Measurements from ENCODE around the gene COL19A1.

The COL19A1 gene

DNA sequence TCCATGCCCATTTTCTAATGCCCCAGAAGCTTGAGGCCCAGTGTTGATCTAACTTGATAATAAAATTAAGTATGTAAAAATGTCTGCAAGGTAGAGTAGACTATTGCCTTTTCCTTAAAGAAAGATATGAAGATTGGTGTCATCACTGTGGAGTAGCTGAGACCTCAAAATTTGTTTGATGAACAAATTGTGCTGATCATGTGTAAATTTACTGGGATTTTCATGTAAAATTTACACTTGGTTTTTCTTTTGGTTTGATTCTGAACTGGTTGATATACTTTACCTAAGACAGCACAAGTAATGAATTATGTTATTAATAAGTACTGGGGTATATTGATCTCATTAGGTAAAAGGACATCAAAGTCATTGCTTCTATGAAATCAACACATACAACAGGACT is 207.3 kb downstream of the COL19A1 start:
- no peak for DNase-seq

DNA sequence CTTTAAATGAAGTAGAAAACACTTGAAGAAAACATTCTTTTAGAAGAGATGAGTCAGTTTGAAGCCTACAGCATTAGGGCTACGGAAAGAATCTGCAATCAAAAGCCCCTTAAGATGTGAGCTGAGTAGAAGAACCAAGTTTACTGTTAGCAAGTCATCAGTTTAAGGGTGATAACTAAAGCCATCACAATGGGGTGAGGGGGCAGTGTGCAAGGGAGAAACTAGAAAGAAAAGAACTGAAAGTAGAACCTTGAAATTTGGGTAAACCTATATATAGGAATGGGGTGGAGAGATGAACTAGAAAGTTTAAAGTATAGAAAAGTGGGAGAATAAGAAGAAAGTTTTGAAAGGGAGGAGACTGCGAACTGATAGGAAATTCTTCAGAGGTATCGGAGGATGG is 212.9 kb downstream of the COL19A1 start:
- DNase-seq, result no peak

DNA sequence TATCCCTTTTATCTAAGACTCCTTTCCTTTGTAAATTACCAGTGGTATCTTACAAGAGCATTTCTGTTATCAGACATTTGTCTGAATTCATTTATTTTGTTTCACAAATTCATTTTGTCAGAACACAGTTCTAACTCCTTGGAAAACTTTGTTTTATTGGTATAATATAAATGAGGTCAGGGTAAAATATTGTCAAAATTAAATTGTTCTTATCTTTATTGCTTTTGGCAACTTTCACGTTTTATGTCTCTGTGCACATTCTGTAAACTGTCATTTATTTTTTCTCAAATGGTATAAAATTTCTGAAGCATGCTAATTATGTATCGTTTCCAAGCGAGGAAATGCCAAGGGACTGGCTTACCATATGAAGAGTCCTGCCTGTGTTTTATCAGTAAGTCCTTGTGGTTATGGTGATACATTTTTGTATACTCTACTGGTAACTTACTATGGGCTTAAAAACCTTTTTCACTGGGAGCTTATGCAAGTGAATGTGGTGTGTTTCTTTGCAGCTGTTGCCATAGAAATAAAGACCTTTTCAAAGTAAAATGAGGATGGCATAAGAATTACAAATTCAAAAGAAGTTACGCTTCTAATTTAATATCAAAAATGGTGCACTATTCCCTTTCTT is 214.2 kb downstream of the COL19A1 start:
- no peak for DNase-seq

DNA sequence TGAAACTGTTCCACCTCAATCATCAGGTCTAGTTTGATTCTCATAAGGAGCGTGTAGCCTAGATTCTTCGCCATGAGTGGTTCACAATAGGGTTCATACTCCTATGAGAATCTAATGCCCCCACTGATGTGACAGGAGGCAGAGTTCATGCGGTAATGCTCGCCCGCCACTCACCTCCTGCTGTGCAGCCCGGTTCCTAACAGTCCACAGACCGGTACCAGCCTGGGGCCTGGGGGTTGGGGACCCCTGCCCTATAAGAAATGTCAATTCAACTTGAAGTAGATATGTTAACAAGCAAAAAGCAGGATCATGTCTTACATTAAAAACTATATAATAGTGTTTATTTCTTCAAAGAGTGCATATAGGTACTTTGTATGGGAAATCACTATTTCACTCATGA is 216.5 kb downstream of the COL19A1 start:
- no peak for DNase-seq

DNA sequence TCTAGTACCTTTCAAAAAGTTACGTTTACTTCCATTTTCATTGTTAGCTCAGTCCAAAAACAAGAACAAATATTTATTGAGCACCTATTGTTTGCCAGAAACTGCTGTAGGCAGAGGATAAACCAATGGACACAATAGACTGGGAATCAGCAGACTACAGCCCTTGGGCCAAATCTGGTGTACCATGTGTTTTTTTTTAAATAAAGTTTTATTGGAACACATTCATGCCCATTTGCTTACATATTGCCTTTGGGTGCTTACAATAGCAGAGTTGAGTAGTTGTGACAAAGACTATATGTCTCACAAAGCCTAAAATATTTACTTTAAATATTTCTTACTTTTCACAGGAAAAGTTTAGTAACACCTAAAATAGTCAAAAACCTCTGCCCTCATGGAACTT is 220.4 kb downstream of the COL19A1 start:
- no peak for DNase-seq

DNA sequence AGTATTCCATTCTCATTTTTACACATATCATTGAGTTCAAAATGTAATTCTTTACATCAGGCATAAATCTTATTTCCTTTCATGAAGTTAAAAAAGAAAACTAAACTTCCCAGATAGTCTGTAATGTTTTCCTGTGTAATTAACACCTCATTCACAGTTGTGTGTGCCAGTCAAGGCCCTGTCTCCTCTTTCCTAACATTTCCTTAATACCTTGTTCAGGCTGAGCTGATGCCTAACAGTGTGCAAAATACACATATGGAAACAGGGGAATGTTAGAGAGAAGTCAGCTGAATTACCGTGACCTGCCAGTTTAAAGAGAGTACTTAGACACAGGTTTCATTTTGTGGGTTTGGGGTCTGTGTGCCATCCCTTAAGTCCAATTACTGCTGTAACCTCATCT is 227.8 kb downstream of the COL19A1 start:
- DNase-seq, result peak in 1 of 2 experiments; percentile 66

DNA sequence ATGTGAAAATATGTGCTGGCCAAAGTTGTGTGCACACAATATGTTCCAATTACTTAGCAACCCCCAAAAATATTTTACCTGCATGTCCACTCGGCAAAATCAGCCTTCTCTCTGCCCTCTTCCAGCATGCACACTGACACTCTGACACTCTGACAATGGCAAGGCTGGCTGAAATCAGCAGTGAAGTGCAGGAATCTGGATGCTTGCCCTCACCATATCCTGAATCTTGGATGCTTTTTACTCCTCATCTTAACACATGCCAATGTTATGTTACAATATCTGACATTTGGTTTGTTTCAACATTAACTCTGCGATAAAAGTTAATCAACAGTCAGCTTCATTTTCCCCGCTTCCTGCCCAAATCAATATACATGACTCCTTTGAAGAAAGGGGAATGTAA is 233.4 kb downstream of the COL19A1 start:
- DNase-seq, result no peak

DNA sequence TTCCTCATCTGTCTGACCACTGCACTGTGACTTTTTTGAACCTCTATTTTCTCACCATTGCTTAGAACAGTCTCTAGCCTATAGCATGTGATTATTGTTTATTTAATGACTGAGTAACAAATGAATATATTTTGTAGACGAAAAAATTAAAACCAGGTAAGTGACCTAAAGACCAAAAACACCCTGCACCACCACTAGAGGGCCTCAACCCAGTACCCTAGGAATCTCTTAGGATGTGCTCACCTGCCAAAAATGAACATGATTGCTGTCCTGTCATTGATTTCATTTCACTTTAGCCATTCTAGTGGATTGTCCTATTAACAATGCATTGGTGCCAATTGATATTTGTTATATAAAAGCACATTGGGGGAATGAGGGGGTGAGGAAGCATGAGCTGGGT is 237.4 kb downstream of the COL19A1 start:
- DNase-seq, result no peak

DNA sequence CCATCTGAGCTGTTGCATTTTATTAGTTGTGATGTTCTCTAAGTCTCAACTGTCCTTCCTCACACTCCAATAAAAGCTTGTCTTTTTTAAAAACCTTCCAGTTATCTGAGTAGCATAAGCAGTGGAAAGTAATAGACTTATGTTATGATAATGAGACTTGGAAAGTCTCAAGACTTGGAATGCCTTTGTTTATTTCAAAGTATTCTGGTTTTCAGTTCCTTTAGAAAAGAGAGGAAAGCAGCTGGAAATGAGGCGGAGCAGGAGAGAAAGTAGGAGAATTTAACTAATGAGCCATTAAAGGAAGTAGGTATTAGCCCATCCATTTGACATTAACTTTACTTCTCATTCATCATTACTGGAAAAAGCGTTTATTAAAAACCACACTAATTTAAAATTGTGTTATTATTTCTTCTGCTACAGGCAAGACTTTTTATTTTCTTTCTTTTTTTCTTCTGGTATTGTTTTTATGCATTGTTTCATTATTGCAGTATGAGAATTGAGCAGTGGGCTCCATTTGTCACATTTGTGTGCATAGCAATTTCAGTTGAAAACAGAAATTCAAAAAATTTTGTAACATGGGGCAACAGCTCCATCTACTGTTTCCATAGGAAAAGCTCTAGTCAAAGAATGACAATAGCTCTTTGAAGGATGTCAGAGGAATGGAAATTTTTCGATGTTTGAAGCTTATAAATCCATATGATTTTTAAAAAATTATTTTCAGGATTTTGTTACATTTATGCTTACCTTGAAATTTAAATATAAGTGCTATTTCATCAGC is 241.7 kb downstream of the COL19A1 start:
- peak; percentile 9 to 70 for DNase-seq

DNA sequence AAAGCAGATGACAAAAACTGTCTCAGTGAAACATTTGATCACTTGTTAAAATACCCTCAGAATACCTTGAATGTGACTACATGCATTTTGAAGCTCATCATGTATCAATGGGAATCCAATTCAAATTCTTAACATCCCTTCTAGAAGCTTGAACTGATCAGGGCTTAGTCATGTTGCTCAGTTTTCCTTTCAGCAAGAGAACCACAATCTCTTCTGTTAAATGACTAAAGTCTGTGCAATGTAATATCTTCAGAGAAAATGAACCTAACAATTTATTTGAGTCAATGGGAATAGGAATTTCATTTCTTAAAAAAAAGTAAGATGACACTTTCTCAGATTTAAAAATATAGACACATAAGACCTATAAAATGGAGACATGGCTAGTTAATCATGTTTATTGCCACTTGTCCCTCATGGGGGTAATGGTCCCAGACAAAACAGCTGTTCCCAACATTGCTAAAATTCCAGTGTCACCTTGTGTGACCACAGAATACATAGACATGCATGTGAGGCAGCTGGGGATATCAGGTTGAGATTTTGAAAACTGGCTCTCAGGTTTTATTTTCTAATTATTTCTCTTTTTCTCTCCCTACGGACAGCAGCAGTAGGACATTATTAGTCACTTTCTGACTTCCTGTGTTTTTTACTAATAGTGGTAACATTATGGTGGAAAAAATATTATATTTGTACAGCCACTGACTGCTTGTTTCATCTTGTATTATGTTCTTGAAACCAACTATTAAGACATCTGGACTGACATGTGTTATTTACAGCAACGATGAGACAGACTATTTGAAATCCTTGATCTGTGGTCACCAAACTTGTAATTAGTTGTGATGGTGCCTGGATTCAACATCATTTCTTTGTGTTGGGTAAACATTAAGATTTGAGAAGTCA is 244.0 kb downstream of the COL19A1 start:
- peak; percentile 42 to 76 for DNase-seq

DNA sequence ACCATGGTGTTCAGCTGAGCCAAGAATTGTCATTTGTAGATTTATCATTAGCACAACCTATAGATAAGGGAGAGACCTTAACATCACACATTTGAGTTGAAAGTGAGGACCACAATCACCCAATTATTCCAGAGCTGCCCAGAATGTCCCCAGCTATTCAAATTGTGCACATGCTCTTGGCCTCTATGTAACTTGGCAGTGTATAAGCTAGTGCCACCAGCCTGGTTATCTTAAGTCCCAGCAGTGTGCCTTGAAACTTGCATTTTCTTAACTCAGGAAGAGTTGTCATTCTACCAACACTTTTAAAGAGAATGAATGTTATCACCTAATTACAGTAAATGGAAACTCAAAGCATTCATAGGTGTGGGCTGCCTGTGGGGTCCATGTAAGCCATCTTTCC is 245.4 kb downstream of the COL19A1 start:
- DNase-seq, result no peak

DNA sequence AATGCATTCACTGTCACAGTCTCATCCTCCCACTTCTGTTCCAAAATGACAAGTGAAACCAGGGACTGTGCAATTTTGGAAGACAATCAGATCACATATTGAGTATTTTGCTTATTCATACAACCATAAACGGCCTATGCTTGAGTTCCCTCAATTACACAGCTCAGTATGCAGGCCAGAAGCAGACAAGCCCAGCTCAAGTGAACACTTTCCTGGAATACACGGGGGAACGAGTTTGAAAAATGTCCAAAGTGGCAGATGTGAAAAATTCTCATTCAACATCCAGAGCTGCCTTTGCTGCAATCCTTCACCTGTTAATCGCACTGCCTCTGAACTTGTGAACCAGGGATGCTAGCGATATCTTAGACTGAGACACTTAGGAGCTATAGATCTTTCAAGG is 246.4 kb downstream of the COL19A1 start:
- DNase-seq, result peak in 1 of 2 experiments; percentile 18

DNA sequence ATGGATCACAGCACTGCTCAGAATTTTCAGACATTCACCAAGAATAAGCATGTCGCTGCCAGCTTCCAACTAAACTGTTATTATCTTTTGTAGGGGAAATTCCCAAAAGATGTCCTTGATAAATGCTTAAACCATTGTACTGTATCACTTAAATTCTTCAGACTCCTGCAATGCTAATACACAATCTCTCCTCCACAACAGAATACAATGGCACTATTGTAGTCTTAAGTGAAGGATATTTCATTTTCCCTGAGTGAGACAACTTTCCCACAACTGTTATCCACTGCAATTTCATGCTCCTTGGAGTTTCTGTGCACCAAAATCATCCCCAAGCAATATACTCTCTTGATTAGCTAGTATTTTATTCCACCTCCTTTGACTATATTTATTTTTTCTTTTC is 246.8 kb downstream of the COL19A1 start:
- DNase-seq, result no peak

DNA sequence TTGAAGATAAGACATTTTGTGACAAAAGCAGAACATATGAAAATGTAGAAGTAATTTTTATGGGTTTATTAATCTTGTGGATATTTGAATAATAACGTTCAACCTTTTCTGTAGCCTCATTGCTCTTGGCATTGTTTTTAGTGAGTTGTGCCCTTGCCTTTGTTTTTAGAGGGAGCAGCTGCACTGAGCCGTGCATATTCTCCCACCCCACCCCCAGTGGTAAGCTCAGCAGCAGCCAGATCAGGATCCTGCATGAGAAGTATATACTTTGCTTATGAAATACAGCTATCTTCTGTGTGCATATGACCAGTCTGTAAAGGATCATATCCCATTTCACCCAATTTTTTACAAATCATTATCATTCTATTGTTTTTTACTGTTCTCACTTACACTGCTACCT is 252.3 kb downstream of the COL19A1 start:
- no peak for DNase-seq

DNA sequence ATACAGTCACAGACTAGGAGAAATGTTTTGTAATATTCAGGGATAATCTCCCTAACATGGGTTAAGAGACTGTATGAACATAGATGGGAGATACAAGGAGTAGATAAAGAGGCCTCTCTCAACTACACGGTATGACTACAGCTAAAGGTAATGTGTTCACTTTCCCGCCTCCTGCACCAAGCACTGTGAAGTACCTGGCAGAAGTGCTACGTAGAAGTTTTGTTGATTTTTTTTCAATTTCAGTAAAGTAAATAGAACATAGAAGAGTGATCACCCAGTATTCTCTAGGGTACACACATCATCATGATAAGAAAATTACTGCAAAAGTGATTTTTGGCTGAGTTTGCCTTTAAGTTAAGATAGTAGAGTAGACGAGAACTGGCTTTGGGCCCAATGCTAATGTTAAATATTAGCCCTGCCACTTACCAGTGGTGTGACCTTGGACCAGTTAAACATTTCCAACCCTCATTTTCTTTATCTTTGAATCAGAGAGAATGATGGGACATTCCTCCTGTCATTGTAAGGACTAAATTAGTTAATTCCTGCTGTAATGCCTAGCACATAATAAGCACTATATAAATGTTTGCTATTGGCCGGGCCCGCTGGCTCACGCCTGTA is 253.0 kb downstream of the COL19A1 start:
- DNase-seq, result no peak

DNA sequence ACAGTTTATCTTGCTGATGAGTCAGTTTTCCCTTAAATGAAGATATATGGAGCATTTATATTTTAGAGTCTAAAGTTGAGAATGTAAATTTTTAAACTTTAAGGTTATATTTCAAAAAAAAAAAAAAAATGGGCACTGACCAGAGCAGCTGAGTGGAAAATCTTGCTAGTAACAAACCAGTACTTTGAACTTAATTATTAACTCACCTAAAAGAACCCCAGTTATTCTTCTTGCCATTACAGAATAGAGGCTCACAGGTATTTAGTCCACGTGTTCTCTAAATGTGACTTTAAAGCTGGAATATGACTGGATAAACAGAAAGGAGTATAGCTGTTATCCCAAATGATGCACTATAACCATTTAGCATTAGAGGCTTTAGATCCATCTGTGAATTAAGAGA is 258.1 kb downstream of the COL19A1 start:
- DNase-seq, result no peak

DNA sequence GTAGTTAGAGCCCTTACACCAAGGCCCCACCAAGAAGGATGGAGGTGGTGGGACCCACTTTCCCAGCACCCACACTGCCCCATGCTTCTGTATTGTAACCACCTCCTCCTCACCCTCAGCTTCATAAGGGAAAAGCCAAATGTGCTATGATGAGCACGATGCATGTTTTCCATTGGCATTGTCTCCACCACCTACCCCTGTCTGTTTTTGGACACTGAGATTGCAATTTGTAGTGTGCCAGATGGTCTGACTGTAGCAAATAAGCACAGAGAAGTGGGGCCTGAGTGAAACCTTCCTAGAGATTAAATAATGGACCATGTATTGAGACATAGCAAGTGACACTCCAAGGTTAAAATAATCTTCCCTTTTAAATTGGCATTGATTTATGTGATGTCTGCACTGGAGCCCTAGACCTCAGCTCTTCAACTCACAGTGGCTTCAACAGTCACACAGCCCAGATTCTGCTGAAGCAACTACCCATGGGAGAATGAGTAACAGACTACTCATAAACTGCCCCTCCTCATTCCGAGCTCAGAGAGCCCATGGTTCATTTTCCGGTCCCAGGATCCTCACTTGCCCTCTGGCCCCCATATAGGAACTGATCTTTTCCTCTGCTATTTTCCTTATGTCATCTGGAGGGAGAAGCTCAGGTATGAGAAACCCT is 258.7 kb downstream of the COL19A1 start:
- DNase-seq, result peak; percentile 86 to 94

DNA sequence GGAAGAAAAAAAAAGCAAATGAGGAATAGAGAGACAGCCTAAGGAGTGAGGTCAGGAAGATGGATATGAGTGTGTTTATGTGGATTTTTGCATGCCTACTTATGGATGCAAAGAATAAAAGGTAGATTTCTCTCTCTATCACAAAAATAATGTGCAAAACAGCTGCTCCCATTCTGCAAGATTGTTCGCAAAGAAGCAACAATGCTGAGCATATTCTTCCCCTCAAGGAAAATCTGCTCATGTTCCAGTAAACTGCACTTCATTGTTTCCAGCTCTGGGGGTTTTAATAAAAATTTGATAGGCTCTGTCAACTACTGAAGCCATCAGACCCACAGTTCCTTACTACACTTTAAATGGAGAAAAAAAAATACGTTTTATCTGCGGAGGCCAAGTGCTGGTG is 259.2 kb downstream of the COL19A1 start:
- DNase-seq, result peak in 1 of 2 experiments; percentile 23

DNA sequence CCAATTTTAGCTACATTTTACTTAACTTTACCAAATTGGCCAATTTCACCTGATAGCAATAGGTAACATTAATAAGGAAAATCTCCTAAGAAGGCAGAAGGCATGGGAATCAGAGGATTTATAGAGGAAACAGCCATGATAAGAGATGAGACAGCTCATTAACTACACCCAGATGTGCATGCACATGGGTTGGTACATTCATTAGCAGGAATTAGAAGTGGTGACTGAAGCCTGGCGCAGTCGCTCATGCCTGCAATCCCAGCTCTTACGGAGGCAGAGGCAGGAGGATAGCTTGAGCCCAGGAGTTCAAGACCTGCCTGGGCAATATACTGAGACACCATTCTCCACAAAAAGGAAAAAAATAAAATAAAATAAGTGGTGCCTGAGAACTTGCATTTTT is 263.0 kb downstream of the COL19A1 start:
- DNase-seq, result peak in 1 of 2 experiments; percentile 77

DNA sequence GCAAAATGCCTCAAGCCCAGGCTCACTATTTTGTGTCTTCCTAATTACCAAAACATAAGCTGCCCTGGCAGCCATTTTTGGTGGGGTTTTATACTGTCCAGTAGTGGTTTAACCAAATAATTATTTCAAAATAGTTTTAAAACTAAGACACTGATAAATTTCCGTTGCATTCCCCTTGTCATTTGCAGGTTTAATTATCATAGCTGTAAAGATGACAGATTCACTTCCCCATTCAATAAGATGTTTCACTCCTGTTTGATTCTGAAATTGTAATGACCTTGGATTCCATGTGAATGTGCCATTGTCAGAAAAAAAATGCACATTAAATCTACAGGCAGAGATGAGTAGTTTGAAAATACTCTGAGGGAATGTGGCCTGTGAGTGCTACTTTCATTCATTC is 264.5 kb downstream of the COL19A1 start:
- no peak for DNase-seq

DNA sequence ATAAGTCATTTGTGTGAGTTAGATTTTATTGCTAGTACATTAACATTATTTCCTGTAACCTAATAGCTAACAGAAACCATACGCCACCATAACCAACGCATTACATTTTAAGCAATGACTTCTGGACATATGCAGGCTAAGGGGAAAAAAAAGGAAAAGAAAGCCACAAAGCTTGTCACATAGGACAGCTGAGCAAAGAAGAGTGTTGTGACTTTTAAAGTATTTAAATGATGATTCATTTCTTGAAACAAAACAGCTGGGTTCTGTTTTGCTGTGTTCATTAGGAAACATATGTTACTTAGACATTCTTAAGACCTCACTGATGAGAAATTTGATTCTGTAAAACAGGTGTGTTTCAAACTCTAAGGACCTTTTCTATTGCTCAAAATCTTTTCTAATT is 265.2 kb downstream of the COL19A1 start:
- peak; percentile 26 to 93 for DNase-seq

DNA sequence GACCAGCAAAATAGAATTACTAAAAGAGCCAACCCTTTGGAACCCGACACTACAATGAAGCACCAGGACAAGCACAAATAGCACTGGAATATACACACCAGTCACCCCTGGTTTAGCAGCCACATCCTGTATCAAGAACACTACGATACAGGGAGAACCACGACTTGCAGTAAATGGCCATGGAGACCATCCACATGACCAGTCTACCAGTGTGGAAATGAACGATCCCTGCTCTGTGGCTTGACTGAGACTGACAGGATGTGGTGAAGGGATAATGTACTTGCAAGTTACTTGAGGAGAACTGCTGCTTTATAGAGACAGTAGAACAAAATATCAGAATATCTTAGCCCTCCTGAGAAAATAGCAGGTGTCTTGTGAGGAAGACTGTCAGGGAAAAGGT is 266.9 kb downstream of the COL19A1 start:
- DNase-seq, result no peak

DNA sequence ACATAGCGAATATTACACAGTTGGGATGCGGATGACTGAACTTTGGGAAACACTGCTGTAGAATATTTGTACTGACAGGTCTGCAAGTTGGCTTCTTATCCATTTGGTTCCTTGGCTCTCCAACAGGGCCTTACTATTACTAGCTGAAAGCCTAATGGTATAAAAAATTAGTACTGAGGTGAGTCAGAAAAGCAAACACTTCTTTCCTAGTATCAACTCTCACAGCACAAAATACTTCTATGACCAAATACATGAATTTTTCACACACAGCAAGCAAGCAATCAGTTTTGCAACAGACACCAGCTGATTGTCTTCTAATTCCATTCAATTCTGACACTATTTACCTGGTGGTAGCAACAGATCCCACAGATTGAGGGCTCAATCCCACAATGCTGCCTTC is 268.2 kb downstream of the COL19A1 start:
- no peak for DNase-seq

Measured in NCI-H524 (cell line).